Activated CD4-positive, alpha-beta T cell treated with anti-CD3 and anti-CD28 coated beads, Interleukin-2, amount 50 U/mL, for 16 hours (primary cell): ENCODE data around the gene C10orf105.

Experiments
- DNase-seq: peaks from one replicate; pipeline ENCODE4 v3.0.0-alpha.2; 2020

Gene C10orf105, protein sequence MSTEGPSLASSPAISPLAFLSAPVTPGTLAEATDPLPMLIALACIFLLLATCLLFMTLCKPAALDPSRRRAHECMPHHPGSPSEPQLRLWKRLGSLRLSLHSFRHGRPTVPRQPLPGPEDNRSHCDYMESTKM

DNA sequence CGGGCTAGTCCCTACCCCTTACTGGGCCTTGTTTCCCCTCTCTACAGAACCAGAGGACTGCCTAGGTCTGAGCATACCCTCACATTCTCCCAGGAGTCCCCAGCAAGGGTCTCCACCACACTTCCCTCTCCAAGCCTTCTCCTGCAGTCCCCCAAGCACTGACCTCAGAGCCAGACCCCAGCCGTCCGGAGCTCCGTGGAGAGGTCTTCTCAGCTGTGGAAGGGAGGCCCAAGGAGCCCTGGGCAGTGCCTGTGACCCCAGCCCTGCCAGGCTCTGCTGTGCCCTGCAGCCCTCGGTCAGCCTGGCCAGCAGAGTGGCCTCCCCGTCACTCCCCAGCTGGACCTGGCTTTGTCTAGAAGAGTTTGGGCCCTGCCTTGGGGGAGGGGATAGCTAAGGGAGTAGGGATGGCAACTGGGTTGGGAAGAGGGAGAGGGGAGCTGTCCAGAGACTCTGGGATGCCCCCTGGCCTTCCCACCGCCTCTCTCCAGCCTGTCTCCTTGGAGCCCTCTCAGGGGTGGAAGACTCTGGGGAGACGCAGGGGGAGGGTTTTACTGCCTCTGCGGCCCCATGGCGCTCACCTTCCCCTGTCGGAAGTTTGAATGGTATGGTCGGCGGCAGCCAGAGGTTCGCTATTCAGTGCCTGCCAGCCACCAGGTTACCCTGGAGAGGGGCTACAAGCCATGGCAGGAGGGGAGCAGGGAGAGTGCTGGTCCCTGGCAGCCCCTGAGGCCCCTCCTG, at the start of gene C10orf105:
C10orf105 (minus strand) TSS at position 315 of the 738 bp plus-strand sequence. CDS start 3,441 bp downstream, outside the sequence.
- no peak for DNase-seq

DNA sequence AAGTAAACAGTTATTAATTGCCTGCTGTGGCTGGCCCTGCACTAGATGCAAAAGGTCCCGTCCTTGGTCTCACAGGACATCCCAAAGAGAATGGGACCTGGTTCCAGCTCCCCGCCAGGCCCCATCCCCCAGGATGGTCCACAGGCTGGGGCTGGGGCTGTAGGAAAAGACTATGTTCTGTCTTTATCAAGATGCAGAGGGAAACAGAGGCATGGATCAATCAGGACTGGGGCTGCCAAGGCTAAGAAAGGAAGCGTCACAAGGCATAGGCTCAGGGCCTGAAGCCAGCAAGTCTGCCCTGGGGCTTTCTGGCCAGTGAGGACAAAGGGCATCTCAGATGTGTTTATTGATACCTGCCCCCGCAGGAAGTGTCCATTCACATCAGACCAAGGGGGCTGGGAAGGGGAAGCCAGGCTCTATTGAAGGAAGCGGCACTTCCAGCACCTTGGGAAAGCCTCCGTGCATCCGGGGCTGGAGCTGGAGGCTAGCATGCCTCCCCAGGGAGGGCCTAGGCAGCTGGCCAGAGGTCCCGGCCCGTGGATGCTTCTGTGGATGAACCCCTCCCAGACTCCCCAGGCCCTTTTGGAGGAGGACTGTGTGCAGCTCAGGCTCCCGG, 48.0 kb upstream of the C10orf105 start:
- no peak for DNase-seq

DNA sequence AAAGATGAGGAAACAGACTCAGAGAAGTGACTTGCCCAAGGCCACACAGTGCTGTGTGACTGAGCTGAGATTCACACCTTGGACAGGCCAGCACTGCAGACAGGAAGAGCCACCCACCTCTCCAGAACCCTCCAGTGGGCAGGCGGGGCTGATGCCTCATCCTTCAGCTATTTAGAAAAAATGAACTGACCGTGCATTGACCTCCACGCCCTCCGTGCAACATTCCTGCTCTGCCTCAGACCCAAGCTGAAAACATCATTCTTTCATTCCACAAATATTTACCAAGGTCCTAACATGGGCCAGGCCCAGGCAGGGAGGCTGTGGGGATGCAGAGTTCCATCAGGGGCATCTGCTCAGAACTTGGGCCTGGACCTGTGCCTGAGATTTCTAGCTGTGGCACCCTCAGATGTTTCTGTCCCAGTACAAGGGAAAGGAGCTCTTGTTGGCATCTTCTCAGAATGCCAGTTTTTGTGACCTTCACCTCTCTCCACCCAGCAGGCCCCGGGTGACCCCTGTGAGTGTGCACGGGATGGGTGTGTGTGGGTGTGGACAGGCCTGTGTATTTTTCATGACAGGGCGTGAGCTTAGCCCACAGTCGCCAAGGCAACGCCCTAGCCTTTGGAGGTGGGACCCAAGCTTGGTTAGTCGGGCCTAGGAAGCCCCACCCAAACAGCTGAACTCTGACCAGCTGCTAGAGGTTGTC, 47.3 kb upstream of the C10orf105 start:
- DNase-seq = no peak

DNA sequence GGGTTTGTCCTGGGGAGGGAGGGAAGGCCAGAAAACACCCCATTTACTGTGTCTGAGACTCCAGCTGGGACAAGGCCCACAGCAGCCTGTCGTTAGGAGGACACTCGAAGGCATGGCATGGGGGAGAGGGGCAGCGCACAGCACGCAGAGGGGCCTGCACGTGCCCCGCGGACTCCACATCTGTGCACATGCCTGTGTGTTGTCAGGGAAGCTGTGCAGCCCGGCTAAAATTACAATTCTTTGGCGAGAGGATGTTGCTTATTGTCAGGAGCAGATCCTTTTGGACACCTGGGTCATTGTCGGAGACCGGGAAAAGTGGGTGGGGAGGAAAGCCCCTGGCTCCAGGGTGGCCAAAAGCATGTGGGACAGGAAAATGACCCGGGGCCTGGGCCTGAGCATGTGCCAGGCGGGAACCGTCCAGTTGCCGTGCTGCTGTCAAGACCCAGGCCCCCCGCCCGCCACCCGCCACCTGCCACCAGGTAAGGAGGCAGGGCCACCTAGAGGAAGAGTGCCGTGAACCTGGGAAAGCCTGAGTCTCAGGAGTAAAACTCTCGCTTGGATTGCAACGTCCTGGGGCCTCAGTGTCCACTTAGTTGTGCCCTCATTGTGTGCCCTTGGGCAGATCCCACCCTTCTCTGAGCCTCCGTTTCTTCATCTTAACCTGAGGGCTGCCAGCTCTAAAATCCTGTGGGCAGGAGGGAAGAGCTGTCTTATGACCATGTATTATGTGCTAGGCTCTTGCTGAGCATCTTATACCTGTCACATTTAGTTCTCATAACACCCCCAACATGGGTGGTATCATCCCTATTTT, 46.5 kb upstream of the C10orf105 start:
- DNase-seq = no peak

DNA sequence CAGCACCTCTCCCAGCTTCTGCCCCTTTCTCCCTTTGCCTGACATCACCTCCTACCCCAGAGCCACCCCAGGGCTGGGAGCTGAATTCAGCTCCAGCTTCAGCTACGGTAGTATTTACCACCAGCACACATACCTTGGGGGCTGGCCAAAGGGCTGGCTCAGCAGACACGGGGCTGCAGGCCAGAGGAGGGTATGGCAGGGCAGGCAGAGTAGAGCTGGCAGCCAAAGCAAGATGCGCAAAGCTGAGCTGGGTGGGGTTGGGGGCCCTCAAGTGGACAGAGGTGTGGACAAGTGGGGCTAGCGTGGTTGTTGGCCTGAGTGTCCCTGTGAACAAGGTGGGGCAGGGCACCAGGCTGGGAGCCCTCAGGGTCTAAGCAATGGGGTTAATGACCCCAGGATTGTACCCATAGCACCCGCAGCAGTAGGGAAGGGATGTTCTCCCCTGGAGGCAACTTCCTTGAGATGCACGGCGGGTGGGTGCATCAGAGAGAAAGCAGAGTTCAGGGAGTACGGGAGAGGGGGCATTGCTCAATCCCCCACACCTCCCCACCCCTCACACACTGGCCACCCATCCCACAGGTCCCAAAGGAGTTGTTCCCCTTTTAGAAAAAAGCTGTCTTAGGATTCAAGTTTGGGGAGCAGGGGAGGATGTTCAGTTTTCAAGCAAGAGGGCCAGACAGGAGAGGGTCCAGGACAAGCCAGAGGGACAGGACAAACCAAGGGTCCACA, 45.8 kb upstream of the C10orf105 start:
- no peak for DNase-seq

DNA sequence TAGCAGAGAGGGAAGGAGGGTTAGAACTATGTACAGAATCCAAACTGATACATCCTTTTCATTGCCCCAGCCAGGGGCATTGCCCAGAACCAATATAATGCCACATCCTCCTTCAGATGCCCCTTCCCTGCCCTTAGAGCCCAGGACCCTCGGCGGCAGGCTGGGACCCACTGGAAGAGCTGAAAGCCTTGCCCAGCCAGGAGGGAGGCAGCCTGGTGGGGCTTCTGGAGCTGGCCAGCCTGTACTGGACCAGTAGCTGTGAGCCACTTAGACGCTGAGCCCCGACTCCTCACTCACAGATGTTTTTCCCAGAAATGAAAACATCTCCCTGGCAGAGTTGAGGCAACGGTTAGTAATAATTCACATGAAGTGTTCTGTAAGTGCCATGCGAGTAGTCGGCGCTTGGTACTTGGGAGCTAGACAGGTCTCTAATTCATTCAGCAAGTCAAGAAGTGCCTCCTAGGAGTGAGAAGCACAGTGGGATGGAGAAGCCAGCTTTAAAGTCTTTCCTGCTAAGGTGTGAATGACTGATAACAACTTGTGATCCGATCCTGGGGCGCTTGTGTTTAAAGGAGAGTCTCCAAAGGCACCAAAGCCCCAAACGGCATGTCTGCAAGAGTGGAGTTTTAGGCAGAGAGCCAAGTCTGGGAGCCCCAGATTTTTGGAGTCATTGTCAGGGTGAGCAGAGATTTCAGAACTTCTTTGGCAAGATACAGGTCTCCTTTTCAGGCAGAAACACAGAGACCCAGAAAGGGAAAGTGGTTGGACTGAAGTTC, 44.0 kb upstream of the C10orf105 start:
- DNase-seq = no peak

DNA sequence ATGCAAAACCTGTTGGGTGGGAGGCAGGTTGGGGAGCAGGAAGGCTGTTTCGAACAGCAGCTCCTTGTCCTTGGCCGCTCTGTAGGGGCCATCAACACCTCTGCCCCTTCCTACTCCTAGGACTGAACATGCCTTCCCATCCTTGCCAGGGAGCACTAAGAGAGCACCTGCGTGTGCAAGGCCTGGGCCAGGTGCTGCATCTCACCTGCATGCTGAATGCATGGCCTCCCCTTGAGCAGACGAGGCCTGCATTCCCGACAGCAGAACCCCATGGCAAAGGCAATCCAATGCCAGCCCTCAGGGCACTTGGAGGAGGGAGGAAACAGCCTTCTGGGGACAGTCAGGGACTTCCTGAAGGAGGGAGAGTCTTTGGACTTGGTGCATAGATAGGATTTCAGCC, 42.7 kb upstream of the C10orf105 start:
- DNase-seq = no peak

DNA sequence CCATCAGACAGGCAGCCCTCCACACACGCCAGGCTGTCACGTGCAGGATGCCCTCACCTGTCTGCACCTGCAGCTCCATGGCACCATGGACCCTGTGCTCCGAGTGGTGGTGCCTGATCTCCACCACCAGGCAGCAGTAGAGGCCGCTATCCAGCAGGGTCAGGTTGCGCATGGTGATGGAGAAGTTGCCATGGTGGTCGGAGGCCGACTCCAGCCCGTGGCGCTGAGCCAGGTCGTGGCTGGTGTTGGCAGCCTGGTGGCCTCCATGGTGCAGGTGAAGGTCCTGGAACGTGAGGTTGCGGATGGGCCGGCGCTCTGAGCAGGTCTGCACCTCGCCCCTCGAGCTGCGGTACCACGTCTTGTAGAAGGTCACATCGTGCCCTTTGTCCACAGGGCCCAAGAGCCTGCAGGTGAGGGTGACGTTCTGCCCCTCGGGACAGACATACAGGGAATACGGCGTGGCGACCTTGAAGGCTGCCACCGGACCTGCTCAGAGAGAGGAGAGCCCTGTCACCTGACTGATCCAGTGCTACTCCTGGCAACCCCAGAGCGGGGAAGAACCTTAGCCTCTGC, 42.0 kb upstream of the C10orf105 start:
- no peak for DNase-seq

DNA sequence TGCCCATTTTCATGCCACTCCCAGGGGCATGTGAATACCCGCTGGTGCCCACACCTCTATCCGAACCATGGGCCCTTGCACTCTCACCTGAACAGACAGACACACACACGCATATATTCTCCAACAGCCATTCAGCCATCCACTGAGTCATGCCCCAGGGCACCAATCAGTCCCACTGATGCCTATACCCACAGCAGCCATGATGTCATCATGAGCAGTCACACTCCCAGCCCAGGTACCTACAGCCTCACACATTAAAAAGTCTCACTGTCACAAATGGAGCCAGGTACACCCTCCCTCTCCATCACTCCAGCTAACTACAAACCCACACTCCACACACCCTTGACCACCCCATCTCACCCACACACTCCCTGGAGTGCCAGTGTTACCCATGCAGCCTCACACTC, 41.5 kb upstream of the C10orf105 start:
- DNase-seq = no peak

DNA sequence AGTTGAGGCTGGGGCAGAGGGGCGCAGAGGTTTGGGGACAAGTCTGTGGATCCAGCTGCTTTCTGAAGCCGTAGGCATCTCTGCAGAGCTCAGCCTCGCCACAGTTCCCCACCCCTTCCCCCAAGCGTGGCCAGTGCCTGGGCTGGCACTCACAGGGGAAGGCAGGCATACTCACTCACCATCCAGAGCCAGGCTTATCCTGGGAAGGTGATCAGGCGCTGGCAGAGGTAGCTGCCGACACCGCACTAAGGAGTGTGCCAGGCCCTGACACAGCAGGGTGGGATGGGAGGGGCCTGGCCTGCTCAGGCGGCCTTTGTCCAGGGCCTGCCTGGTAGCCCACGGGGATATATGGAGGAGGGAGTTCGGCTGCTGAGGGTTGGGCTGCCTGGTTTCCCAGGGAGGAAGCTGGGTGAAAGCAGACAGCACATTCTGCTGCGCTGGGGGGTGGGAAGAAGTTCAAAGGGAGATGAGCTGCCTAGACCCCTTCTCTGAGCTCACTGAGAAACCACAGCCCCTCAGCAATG, 37.9 kb upstream of the C10orf105 start:
- no peak for DNase-seq

DNA sequence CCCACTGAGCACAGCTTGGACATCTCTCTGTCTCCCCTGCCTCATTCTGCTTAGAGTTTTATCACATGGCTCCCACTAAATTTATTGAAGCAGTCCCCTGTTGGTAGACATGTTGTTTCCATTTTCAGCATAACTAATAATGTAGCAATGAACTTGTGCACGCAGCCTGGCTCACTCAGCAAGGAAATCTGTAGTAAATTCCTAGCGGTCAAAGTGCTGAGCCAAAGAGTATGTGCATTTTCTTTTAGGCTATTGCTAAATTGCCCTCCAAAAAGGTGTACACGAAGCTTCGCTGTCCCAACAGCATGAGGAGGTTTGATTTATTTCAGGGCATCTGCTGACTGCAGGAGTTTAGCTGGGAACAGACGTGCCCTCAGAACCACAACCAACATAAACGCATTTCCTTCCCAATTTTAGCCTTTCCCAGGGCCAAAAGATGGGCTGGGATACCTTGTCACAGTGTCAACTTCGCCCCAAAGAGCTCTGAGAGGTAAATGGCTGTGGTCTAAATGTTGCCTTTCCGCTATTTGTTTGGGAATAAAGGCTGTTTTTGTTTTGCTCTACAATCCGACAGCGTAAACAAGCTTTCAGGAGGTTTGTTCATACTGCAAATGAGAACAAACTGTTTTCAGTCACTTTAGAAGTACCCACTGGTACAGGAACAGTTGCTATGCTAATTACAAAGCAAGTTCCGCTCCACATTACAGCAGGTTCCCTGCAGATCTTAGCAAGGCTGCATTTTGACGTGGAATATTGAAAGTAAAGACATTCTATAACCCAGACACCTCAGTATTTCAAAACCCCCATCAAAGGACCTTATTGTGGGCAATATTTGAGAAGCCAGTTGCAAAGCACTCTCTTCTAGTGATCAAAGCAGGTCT, 37.0 kb upstream of the C10orf105 start:
- peak; percentile 79 for DNase-seq

DNA sequence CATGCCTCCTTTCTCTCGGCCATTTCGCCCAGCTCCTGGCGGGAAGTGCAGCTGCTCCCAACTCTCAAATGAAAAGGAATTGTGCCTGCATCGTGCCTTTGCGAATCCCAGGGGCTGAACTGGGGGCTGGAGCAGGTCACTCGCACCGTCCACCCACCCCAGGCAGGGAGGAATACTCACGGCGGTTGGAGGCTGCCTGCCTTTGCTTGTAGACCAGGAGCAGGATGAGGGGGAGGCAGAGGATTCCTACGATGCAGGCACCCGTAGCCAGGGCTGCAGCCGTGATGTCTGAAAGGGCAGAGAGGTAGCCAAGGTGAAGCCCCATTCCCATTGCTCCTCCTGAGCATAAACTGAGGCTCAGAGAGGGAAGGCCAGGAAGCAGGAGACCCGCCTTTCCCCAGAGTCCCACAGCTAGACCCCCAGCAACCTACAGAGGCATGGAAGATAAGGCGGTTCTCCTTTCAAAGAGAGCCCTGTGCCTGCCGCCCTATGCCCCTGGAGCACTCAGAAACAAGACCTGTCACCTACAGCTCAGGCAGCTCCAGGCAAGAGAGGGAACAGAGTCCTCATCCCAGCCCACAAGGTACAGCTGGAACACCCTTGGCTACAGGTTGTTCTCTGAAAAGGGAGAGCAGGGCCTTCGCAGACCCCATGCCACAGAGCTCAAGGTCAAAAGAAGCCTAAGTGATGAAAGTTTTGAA, 35.8 kb upstream of the C10orf105 start:
- DNase-seq = no peak

DNA sequence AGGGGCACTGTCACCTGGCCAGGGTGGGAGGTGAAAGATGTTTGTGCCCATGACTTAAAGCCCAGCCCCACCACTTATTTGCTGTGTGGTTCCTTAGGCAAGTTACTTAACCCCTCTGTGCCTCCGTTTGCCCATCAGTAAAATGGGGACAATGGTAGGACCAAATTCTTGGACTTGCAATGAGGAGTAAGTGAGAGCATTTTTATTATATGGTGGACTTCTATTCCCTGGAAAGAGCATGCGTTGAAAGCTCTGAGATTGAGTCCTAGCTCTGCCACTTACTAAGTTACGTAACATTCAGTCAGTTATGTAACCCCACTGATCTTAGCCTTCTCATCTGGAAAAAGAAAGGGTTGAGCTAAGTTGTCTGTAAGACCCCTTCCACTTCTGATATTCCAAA, 35.0 kb upstream of the C10orf105 start:
- no peak for DNase-seq

DNA sequence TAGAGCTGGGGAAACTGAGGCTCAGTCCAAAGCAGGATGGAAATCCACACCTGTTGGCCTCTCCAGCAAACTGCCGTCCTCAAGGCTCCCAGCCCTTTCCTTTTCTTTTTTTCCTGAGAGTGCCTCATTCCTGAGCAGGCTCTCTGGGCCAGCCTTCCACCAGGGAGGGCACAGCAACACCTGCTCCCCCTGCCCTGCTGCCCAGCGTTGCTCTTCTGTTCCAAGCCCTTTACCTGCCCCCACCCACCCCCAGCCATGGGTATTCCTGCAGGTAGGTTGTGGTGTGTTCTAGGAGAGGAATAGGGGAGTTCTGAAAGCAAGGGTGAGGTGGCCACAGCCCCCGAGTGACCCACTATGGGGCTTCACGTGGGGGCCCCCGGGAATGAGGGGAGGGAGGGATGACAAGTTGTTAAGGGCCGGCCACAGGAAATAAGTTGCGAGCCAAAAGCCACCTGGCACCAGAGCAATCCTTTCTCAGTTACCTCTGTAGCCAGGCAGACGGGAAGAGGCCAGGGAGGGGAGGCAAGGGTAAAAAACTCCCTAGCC, 34.5 kb upstream of the C10orf105 start:
- DNase-seq = no peak

DNA sequence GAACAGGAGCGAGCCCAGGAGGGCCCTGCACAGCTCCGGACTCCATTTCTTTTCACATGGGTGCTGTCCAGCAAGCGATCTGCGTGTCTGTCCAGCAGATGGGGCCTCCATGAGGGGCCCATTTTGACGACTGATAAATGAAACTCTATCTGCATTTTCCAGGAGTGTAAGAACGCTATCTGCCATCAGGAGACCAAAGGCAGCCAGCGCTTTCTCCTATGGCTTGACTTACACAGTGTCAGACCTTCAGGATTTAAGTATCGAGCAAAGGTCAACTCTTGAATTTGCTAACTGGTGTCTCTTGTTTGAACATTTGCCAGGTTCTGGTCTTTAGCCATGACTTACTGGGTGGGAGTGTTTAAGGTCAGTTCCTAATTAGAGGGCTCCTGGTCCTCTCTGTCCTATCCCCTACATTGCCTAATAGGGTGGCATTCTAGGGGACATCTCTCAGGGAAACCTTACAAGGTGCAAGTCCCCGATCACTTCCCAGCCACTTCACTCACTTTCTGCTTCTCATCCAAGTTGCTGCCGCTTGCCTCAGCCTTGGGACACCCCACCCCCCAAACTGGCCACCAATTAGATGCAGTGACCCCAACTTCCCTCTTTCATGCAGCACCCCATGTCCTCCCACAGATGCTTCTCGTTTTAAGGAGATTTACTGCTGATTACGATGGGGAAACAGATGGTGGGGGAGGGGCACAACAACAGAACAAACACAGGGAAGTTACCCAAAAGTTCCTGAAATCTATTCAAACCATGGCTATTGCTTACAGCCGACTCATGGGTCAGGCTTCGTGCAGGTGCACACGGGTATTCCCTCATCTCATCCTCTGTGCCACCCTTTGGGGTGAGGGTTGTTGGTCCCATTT, 33.7 kb upstream of the C10orf105 start:
- DNase-seq = no peak

DNA sequence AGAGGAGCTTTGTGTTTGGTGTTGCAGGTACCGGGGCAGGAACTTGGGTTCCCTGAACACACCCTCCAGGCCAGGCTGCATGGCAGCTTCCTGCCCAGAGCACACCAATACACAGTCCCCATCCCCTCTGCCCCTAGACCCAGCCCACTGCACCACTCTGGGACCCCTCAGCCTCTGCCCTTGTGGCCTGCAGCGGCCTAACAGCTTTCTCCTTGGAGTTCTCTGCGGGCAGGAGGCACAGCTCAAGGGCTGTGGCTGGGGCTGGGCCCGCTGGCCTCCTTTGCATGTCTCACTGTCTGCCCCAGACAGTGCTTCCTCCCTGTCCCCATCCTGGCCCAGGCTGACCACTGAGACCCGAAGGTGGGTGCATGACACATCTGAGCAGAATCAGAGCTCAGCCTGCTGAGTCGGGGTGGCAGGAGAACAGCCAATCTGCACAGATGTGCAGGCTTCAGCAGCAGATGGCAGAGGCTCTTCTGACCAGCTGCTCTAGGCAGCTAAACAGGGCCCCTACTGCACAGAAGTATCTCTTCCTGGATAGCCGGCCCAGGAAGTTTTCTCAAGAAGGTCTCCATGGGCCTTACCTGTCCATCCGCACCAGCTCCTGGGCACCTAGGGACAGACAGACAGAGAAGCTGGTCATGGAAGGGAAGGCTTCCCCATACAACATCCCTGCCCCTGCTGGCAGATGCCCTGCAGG, 33.0 kb upstream of the C10orf105 start:
- no peak for DNase-seq
